ENCODE results near the gene IVNS1ABP. TPM values are rescaled to one million over a fixed set of nuclear protein-coding genes. Genes with fewer than 3 reads are reported as not detected.

The IVNS1ABP gene
- total RNA-seq, 4 donors from 2014 or later = 50.5 to 174 (median 133) TPM

GRCh38 chr1:185263780-185264179, 53.3 kb downstream of the IVNS1ABP start:
- 96 to 100% methylated on average over 1 of the region's 1 CpG for WGBS, 2 donors (ENCODE audit: low coverage in 1 of 2)
- DNase-seq = no peak
- intact Hi-C loops (cut with DNase I; ENCODE audit: low total_unique reads) (no loop called here), in situ Hi-C loops (cut with MboI; ENCODE audit: low pct_ligation_motif_present in 1 of 4, low pct_unique_long_range_greater_than_20kb in 1 of 4, low sequenced_read_pairs in 3 of 4) (no loop called here)
- H3K27ac ChIP-seq = no peak overlapping the region
- no peak overlapping the region for H3K4me3 ChIP-seq
- TF ChIP-seq POLR2A (IDR thresholded peaks at IDR 0.05) (no peak), EP300 (IDR thresholded peaks at IDR 0.05; ENCODE audit: low read depth) (no peak), POLR2AphosphoS5 (IDR thresholded peaks at IDR 0.05) (no peak), CTCF (IDR thresholded peaks at IDR 0.05) (no peak)
- no peaks in the 10 kb centered on the region for H3K4me1 ChIP-seq
- H3K36me3 ChIP-seq = no peaks in the 10 kb centered on the region
- no peaks in the 10 kb centered on the region for H3K27me3 ChIP-seq
- H3K9me3 ChIP-seq = no peaks in the 10 kb centered on the region

GRCh38 chr1:185263292-185263691, 53.8 kb downstream of the IVNS1ABP start:
- Histone ChIP-seq H3K36me3 (no peaks in the 10 kb centered on the region), H3K4me1 (no peaks in the 10 kb centered on the region), H3K9me3 (no peaks in the 10 kb centered on the region), H3K27ac (no peak overlapping the region), H3K4me3 (no peak overlapping the region), H3K27me3 (no peaks in the 10 kb centered on the region)
- in situ Hi-C loops (cut with MboI; ENCODE audit: low pct_ligation_motif_present in 1 of 4, low pct_unique_long_range_greater_than_20kb in 1 of 4, low sequenced_read_pairs in 3 of 4) (no loop called here), intact Hi-C loops (cut with DNase I; ENCODE audit: low total_unique reads) (no loop called here)
- no peak for TF ChIP-seq POLR2AphosphoS5 (IDR thresholded peaks at IDR 0.05)
- TF ChIP-seq POLR2A (IDR thresholded peaks at IDR 0.05) = no peak
- no peak for TF ChIP-seq EP300 (IDR thresholded peaks at IDR 0.05; ENCODE audit: low read depth)
- TF ChIP-seq CTCF (IDR thresholded peaks at IDR 0.05) = no peak
- WGBS, 2 donors (ENCODE audit: low coverage in 1 of 2) = 98 to 99% methylated on average over 3 of the region's 3 CpGs
- DNase-seq = no peak

GRCh38 chr1:185262151-185262550, 54.9 kb downstream of the IVNS1ABP start:
- TF ChIP-seq POLR2AphosphoS5 (IDR thresholded peaks at IDR 0.05) = no peak
- TF ChIP-seq EP300 (IDR thresholded peaks at IDR 0.05; ENCODE audit: low read depth) = no peak
- no peak for TF ChIP-seq CTCF (IDR thresholded peaks at IDR 0.05)
- no peak for TF ChIP-seq POLR2A (IDR thresholded peaks at IDR 0.05)
- WGBS, 2 donors (ENCODE audit: low coverage in 1 of 2) = 79 to 100% methylated on average over 1 of the region's 1 CpG
- in situ Hi-C loops (cut with MboI; ENCODE audit: low pct_ligation_motif_present in 1 of 4, low pct_unique_long_range_greater_than_20kb in 1 of 4, low sequenced_read_pairs in 3 of 4) = no loop called here

GRCh38 chr1:185260611-185261010, 56.4 kb downstream of the IVNS1ABP start:
- Histone ChIP-seq H3K27me3 (no peaks in the 10 kb centered on the region), H3K4me3 (no peak overlapping the region), H3K4me1 (no peaks in the 10 kb centered on the region), H3K9me3 (no peaks in the 10 kb centered on the region), H3K27ac (no peak overlapping the region), H3K36me3 (no peaks in the 10 kb centered on the region)
- no peak for DNase-seq
- 60 to 77% methylated on average over 1 of the region's 1 CpG for WGBS, 2 donors (ENCODE audit: low coverage in 1 of 2)
- intact Hi-C loops (cut with DNase I; ENCODE audit: low total_unique reads) (no loop called here), in situ Hi-C loops (cut with MboI; ENCODE audit: low pct_ligation_motif_present in 1 of 4, low pct_unique_long_range_greater_than_20kb in 1 of 4, low sequenced_read_pairs in 3 of 4) (no loop called here)
- TF ChIP-seq CTCF (IDR thresholded peaks at IDR 0.05) (no peak), EP300 (IDR thresholded peaks at IDR 0.05; ENCODE audit: low read depth) (no peak), POLR2AphosphoS5 (IDR thresholded peaks at IDR 0.05) (no peak), POLR2A (IDR thresholded peaks at IDR 0.05) (no peak)

More at GRCh38 chr1:185262151-185262550, 54.9 kb downstream of the IVNS1ABP start:
- no peaks in the 10 kb centered on the region for H3K4me1 ChIP-seq
- no peak for DNase-seq
- intact Hi-C loops (cut with DNase I; ENCODE audit: low total_unique reads) = no loop called here
- no peaks in the 10 kb centered on the region for H3K36me3 ChIP-seq
- no peak overlapping the region for H3K4me3 ChIP-seq
- H3K9me3 ChIP-seq = no peaks in the 10 kb centered on the region
- no peaks in the 10 kb centered on the region for H3K27me3 ChIP-seq
- H3K27ac ChIP-seq = no peak overlapping the region
